NCI-H1417 treated with DMSO at 0.1 percent for 48 hours (cell line): ENCODE data around the gene TPGS1.
A peak's percentile ranks its signal among the peaks of the same experiment; 100 is the strongest.

Experiments used
- DNase-seq: peaks from one replicate; lab custom pipeline; 2025; lab: John Stamatoyannopoulos, UW

Gene TPGS1

DNA sequence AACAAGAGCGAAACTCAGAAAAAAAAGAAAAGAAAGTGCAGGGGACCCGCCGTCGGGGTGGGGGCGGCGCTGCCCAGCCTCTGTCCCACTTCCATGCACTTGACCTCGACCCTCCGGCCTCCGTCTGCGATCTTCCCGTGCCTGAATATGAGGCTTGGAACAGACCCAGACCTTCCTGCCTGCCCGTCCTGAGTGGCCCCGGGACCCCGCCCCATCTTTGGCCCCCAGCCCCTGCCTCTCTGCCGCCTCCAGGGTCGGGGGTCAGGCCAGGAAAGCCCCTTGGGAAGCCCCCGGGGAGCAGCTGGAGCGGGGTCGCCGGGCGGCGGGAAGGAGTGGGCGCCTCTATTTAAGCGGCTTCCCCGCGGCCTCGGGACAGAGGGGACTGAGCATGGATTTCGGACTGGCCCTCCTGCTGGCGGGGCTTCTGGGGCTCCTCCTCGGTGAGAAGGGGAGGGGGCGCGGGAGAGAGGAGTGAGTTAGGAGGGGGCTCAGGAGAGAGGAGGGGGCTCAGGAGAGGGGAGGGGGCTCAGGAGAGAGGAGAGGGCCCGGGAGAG, 11.1 kb upstream of the TPGS1 start, which contains the start of gene MADCAM1:
Gene MADCAM1, plus strand, starts transcription at position 375 of the 554 bp plus-strand sequence. Its CDS starts 14 bp downstream, at position 389.
- DNase-seq, result no peak

DNA sequence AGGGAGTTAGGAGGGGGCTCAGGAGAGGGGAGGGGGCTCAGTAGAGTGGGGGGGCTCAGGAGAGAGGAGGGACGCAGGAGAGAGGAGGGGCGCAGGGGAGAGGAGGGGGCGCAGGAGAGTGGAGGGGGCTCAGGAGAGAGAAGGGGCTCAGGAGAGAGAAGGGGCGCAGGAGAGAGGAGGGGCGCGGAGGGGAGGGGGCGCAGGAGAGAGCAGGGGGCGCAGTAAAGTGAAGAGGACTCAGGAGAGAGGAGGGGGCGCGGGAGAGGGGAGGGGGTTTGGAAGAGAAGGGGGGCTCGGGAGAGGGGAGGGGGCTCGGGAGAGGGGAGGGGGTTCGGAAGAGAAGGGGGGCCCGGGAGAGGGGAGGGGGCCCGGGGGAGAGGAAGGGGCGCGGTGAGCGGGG, 10.3 kb upstream of the TPGS1 start:
- DNase-seq, result no peak

DNA sequence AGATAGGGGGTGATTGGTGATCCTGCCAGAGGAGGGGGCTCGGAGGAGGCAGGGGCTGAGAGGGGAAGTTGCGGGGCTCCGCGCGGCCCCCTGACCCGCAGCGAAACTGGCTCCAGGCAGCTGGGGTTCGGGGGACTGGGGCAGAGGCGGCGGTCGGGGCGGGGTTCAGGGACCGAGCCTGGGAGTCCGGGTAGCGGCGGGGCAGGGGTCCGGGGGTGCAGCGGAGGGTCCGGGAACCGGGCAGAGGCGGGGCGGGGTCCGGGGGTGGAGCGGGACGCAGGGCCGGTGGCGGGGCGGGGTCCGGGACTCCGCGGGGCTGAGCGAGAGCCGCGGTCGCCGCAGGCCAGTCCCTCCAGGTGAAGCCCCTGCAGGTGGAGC, 9.8 kb upstream of the TPGS1 start:
- no peak for DNase-seq

DNA sequence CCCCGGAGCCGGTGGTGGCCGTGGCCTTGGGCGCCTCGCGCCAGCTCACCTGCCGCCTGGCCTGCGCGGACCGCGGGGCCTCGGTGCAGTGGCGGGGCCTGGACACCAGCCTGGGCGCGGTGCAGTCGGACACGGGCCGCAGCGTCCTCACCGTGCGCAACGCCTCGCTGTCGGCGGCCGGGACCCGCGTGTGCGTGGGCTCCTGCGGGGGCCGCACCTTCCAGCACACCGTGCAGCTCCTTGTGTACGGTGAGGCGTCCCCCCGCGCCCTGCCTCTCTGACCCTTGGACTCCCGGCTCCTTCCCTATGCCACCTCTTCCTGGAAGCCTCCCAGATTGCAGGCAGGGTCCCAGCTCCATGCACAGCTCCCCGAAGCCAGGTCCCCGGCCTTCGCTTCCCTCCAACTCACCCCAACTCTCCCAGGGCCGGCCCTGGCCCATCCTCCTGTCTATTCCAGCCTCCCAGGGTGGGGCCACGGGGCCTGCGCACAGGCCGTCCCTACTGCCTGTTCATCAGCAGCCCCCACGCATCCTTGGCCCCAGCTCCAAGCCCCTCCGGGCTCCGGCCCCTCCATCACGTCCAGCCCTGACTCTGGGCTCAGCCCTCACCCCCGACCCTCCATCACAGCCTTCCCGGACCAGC, 9.3 kb upstream of the TPGS1 start:
- DNase-seq, result no peak

DNA sequence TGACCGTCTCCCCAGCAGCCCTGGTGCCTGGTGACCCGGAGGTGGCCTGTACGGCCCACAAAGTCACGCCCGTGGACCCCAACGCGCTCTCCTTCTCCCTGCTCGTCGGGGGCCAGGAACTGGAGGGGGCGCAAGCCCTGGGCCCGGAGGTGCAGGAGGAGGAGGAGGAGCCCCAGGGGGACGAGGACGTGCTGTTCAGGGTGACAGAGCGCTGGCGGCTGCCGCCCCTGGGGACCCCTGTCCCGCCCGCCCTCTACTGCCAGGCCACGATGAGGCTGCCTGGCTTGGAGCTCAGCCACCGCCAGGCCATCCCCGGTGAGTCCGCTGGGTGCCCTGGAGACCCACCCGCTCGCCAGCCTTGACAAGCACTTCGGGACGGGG, 8.8 kb upstream of the TPGS1 start:
- DNase-seq, result no peak

DNA sequence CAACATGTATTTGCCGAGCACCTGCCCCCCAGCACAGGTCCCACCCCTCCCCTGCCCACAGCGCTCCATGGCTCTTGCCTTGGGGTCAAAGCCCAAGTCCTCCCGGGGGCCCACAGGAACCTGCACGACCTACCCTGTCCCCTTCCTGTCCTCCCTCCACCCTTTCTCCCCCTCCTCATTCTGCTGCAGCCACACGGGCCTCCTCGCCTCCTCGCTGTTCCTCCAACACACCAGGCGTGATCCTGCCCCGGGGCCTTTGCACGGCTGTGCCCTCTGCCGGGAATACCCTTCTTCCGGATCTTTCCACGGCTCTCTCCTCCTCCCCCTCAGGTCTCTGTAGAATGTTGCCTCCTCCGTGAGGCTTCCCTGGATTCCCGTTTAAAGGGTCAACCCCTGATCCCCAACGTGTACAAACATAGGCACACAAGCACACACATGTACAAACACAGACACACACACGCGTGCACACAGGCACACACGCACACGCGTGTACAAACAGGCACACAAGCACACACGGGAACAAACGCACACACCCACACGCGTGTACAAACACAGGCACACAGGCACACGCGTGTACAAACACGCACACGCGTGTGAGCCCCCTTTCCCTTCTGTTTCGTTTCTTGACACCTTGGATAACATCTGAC, 8.2 kb upstream of the TPGS1 start:
- no peak for DNase-seq

DNA sequence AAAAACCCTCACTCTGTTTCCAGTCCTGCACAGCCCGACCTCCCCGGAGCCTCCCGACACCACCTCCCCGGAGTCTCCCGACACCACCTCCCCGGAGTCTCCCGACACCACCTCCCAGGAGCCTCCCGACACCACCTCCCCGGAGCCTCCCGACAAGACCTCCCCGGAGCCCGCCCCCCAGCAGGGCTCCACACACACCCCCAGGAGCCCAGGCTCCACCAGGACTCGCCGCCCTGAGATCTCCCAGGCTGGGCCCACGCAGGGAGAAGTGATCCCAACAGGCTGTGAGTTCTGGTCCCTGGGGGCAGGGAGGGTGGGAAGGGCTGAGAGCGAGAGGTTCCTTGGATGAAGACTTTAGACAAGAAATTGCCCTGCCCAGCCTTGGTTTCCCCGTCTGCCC, 5.7 kb upstream of the TPGS1 start:
- no peak for DNase-seq

DNA sequence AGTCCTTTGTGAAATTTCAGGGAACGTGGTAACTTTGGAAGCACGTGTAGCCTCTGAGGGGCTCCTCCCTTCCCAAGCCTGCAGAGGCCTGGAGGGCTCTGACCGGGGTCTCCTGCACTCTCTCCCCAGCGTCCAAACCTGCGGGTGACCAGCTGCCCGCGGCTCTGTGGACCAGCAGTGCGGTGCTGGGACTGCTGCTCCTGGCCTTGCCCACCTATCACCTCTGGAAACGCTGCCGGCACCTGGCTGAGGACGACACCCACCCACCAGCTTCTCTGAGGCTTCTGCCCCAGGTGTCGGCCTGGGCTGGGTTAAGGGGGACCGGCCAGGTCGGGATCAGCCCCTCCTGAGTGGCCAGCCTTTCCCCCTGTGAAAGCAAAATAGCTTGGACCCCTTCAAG, 2.7 kb upstream of the TPGS1 start:
- DNase-seq, result no peak

DNA sequence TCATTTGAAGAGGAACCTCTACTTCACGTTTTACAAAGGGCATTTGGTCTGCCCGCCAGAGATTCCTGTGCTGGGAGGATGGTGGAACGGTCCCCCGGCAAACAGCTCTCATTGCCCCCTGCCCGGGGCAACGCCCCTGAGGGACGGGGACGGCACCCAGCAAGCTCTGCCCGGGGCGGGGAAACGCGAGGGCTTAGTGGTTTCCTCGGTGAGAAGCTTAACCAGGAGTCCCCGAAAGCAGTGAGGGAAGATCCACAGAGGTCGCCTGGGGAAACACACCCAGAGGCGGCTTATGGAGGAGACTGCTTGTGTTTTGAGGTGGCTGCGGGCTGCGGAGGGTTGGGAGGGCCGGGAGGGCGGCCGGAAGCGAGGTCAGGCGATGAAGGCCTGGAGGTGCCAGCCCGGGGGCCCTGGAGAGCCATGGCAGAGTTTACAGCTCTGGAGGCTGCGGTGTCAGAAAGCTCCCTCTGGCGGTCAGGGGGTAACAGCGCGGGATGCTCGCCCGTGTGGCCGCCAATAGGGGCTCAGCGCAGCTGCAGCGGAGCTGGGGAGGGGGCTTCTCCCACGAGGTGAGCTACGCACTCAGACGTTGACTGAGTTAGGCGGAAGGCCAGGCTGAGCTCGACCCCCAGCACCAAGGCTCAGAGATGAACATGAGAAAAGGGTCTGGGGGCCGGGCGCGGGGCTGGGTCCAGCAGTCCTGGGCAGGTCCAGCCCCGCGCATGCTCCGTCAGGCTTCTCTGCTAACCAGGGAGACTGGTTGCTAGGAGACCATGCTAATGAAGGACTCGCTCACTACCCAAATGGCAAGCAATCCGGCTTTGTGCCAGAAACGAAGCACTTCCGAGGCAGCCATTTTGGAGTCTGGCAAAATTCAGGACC, 652 bp upstream of the TPGS1 start:
- DNase-seq, result peak; percentile 99

DNA sequence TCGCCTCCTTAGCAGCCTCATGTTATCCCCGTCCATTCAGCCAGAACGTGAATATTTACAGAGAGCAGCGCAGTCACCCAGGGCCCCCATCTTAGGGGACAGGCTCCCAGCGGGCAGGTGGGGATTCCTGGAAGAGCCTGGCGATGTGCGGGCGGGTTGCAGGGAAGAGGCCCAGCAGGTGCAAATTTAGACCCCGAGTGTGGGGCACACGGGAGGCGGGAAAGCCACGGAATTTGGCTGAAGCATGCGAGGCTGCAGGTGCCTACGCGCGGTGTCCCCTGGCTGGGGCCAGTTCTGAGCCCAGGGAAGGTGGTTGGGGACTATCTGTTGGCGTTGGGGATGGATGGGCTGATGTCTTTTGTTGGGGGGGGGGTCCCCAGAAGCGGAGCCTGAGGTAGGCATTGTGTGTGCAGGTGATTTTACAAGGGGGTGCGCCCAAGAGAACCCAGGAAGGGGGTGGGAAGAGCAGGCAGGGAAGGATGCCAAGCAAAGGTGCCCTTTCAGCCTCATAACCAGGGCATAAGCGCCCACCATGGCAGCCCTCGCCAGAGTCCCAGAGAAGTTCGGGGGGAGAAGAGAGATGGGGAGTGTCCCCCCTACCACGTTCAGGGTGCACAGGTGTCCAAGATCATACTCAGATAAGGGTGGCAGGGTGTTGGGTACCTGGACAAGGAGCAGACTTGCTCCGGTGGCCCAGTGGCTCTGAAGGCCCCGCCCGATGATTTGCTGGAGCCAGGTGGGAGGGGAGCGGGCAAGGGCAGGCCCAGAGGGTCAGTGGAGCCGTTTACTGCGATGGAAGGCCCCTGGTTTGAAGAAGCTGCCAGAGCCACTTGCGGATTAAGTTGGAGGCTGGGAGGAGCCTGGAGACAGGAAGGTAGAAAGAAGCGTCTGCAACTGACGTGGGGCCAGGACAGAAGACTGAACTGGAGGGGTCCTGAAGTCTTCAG, 1.2 kb downstream of the TPGS1 start:
- no peak for DNase-seq

DNA sequence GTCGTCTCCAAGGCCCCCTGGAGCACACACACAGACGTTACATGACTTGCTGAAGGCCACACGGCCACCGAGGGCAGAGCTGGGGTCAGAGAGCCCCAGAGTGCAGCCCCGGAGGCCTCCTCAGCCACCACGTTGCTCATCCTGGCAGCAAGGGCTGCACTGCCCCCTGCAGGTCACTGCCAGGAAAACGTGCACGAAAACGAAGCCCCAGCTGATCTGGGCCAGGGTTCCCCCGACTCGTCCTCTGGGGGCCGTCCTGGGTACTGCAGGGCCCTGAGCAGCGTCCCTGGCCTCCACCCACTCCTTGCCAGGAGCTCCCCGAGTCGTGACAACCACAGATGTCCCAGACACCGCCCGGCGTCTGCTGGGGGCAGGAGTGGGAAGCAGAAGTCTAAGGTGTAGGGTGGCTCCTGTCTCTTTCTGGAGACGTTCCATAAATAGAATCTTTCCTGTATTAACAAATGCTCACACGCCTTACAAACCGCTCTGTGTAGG, 3.4 kb downstream of the TPGS1 start:
- peak; percentile 87 for DNase-seq

DNA sequence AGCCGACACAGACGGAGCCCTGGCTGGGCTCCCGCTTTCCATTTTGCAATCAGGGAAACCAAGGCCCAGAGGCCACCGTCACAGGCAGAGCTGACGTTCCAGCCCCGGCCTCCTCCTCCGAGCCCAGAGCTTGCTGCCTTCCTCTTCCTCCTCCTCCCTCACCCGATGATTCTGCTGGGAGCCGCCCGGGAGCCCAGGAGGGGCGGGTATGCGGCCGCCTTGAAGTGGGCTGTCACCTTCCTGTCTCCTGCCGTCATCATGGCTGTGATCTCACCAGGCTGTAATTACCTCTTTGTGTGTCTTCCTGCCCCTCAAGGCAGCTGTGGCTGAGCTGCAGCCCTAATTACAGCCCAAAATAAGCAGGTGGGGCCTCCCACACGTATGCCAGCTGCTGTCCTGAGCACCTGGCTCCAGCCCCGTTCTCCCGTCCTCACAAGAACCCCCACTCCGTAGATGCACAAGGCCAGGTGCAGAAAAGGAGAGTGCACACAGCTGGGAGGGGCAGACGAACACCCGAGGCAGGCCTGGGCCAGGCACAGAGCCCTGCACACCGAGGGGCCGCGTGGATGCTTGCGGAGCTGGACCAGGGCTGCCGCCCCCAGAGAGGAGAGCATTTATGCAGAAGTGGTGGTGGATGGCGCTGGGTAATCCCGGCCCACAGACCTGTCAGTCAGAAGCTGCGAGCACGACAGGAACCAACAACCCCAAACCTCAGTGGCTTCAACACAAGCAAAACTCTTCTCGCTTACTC, 4.0 kb downstream of the TPGS1 start:
- peak; percentile 100 for DNase-seq

DNA sequence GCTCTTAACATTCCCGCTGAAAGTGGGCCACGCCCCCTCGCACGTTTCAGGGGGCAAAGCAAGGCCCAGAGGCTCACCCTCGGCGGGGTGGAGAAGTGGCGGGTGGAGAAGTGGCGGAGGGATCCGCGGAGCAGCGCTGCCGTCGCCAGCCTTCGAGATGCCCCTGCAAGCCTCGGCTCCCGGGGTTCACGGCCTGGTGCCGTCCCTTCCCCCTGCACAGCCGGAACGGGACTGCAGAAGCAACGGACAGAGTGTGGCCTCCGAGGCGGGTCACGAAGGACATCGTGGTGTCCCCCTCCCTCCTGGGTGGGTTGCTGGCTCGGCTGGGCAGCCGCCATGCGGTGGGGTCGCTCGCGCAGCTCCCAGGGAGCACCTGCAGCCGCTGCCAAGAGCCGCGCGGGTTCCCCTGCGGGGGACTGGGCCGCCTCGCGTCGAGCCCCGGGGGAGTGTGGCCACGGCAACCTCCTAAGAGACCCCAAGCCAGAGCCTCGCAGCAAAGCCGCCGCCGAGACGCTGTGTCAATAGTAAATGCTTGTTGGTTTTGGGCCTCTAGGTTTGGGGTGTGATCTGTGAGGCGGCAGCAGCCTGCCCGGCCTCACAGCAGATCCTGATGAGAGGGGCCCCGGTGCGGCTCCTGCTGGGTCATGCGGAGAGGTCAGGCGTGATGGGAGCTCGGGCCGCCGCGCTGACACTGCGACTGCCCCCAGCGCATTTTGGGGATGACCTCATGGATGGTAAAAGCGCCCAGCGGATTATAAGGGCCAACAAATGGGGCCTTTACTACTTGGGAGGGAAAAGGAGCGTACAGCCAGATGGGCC, 5.5 kb downstream of the TPGS1 start:
- no peak for DNase-seq

DNA sequence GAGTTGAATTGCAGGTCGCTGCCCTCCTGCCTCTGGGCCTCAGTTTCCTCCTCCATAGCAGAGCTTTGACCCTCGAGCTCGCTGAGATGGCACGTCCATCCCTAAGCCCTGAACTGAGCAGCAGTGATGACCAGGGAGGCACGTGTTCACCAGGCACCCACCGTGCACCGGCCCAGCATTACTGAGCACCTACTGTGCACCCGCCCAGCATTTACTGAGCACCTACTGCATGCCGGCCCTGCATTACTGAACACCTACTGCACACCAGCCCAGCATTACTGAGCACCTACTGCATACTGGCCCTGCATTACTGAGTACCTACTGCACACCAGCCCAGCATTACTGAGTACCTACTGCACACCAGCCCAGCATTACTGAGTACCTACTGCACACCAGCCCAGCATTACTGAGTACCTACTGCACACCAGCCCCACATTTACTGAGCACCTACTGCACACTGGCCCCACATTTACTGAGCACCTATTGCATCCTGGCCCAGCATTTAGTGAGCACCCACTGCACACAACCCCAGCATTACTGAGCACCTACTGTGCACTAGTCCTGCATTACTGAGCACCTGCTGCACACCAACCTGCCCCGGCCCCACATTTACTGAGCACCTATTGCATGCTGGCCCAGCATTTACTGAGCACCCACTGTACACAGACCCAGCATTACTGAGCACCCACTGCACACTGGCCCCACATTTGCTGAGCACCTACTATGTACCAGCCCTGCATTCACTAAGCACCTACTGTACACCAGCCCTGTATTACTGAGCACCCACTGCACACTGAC, 6.3 kb downstream of the TPGS1 start:
- DNase-seq, result no peak

DNA sequence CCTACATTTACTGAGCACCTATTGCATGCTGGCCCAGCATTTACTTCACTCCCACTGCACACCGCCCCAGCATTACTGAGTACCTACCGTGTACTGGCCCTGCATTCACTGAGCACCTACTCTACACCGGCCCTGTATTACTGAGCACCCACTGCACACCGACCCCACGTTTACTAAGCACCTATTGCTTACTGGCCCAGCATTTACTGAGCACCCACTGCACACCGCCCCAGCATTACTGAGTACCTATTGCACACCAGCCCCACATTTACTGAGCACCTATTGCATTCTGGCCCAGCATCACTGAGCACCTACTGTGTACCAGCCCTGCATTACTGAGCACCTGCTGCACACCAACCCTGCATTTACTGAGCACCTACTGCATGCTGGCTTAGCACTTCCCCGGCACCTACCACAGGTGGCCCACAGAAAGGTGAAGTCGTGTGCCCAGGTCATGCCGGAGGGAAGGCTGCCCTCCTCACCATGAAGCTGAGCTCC, 6.9 kb downstream of the TPGS1 start:
- no peak for DNase-seq

DNA sequence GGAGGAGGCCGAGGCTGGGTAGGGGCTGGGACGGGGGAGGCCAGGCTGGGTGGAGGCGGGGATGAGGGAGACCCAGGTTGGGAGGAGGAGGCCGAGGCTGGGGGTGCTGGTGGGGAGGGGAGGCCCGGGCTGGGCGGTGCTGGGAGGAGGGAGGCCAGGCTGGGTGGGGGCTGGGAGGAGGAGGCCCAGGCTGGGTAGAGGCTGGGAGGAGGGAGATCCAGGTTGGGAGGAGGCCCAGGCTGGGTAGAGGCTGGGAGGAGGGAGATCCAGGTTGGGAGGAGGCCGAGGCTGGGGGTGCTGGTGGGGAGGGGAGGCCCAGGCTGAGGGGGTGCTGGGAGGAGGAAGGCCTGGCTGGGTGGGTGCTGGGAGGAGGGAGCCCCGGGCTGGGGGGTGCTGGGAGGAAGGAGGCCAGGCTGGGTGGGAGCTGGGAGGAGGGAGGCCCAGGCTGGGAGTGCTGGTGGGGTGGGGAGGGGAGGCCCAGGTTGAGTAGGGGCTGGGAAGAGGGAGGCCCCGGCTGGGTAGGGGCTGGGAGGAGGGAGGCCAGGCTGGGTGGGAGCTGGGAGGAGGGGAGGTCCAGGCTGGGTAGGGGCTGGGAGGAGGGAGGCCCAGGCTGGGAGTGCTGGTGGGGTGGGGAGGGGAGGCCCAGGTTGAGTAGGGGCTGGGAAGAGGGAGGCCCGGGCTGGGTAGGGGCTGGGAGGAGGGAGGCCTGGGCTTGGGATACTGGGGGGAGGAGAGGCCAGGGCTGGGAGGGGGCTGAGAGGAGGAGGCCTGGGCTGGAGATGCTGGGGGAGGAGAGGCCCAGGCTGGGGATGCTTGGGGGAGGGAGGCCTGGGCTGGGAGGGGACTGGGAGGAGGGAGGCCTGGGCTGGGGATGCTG, 10.7 kb downstream of the TPGS1 start:
- DNase-seq, result no peak

DNA sequence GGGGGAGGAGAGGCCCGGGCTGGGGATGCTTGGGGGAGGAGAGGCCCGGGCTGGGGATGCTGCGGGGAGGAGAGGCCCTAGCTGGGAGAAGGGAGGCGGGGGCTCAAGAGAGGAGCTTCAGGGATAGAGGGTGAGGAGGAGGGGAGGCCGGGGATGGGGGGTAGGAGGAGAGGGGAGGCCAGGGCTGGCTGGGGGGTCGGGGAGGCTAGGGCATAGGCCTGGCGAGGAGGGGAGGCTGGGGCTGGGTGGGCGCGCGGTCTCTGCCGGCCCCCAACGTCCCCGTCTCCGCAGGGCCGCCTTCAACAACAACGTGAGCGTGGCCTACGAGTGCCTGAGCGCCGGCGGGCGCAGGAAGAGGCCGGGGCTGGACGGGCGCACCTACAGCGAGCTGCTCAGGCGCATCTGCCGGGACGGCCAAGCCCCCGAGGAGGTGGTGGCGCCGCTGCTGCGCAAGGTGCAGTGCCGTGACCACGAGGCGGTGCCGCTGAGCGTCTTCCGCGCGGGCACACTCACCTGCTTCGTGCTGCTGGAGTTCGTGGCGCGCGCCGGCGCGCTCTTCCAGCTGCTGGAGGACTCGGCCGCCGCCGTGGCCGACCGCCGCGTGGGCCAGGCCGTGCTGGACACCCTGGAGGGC, 11.4 kb downstream of the TPGS1 start:
- DNase-seq, result no peak
